Activated CD8-positive, alpha-beta memory T cell treated with anti-CD3 and anti-CD28 coated beads for 48 hours (primary cell): ENCODE data around the gene APP.
"Not testable (repeated sequence)": the region's sequence is repeated elsewhere in the genome, so short reads cannot be mapped to it uniquely, and the experiment has no call there.

Source experiments
- DNase-seq, 3 experiments: peaks; one replicate each; pipeline ENCODE4 v3.0.0-alpha.2; 2020; ENCODE audit warnings: low read depth in 2 of 3, low spot score in 2 of 3

Gene APP

GRCh38 chr21:26099610-26100219 is 70.9 kb downstream of the APP start:
- no peak for DNase-seq

DNA sequence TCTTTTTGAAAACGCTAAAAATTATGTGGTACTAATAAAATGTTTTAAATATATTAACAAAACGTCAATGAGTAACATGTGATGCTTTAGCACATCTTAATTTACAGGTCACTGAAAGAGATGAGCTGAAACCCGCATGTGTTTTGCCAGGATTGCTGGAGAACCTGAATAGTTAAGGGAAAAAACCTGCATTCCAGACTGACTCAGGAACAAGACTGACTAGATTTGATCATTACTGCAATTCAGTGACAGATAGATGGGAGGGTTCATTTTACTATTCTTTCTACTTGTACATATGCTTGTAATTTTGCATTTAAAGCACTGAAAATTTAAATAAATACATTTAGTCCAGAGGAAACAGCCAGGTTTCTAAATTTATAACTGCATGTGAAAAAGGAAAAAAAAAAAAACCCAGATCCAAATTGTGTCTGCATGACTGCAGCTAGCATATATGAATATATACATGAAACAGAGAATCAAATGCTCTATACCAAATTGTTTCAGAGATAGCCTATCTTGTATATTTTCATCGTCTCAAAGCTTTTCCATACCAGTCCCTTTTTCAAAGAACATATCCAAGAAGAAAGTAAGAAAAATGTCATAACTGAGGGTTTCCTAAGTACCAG is 71.7 kb downstream of the APP start:
- DNase-seq = no peak

DNA sequence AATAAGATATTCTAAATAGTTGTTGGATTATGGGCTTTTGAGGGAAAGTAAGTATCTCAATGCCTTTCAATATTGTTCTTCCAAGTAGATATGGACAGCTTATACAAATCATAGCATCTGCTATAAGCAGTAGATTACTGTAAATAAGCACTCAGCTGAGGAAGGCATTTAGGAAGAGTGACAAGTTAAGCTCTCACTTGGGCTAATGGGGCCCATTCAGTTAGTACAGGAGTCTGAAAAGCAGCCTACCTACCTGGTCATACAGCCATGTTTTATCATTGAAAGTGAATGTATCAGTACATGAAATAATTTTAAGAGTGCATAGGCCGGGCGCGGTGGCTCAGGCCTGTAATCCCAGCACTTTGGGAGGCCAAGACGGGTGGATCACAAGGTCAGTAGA is 73.1 kb downstream of the APP start:
- DNase-seq = no peak

GRCh38 chr21:26096494-26097371 is 73.8 kb downstream of the APP start:
- DNase-seq = no peak

GRCh38 chr21:26095131-26095530 is 75.4 kb downstream of the APP start:
- no peak for DNase-seq

DNA sequence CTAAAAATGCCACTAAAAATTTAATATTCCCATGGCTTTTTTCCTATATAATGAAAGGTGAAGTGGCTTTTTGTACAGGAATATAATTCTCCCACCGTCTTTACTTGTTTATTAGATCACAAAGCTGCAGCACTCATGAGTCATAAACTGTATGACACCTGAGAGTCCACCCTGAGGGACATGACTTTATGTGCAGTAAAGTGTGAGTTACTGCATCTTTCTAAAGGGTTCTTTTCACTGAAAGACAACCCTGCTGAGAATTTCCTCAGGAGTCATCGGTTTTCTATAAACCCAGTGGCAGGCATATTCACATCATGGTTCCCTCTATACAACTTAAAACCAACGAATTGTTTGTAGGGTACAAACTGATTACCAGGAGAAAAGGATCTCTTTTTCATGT is 77.4 kb downstream of the APP start:
- DNase-seq = no peak

GRCh38 chr21:26091480-26092018 is 79.0 kb downstream of the APP start:
- DNase-seq = no peak

DNA sequence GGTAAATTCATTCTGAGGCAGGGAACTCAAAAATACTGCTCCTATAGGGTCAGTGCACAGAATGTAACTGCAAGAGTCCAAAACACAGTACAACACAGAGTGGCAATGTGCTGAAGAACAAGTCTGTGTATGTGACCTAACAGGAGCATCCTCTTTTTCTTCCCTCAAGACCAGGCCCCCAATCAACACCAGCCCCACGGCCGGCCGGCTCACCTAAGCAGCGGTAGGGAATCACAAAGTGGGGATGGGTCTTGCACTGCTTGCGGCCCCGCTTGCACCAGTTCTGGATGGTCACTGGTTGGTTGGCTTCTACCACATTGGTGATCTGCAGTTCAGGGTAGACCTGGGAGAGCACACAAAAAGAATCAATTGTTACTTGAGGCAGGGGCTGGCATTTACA is 80.8 kb downstream of the APP start:
- no peak for DNase-seq

GRCh38 chr21:26087223-26087918 is 83.2 kb downstream of the APP start:
- no peak for DNase-seq

- DNase-seq = no peak
Measured at GRCh38 chr21:26085882-26086281, 84.7 kb downstream of the APP start.

DNA sequence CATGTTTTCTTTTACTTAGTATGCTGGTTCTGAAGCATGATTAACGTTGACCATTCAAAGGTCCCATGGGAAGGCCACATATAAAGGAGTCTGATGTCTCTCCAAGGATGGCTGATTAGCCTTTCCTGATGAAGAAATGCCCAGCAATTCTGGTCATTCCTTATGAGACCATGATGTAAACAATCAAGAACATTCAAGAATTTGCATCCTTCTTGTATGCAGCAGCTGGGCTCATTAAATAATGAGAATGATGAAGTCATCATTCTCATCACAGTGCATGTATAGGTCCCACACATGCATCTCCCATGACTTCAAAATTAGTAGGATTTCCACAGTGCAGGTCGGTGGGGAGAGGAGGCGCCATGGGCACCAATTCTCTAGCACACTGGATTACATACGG is 85.4 kb downstream of the APP start:
- DNase-seq = no peak

GRCh38 chr21:26082549-26082948 is 88.0 kb downstream of the APP start:
- no peak for DNase-seq

- DNase-seq = not testable (repeated sequence)
Measured at GRCh38 chr21:26081175-26081760, 89.3 kb downstream of the APP start.

- DNase-seq = no peak
Measured at GRCh38 chr21:26080211-26080610, 90.4 kb downstream of the APP start.

- DNase-seq = no peak
Measured at GRCh38 chr21:26079366-26079765, 91.2 kb downstream of the APP start.

- no peak for DNase-seq
Measured at GRCh38 chr21:26077521-26077920, 93.0 kb downstream of the APP start.

GRCh38 chr21:26072666-26073615 is 97.6 kb downstream of the APP start:
- no peak for DNase-seq

- no peak for DNase-seq
Measured at GRCh38 chr21:26070822-26071425, 99.6 kb downstream of the APP start.

DNA sequence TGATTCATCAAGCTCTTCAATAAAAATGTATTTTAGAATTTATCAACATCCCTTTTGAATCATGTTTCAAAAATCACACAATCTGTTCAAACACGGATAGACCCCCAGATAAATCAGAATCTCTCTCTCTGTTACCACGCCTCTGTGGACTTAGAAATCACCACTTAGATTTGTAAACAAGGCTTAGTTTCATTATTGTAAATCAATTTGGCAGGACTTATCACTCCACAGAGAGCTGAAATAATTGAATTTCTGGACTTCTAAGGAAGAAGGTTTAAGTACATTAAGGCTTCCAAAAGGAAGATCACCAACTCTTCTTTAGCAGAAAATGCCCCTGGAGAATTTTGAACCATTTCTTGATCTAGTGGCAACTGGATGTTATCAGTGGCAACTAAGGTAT is 100.4 kb downstream of the APP start:
- DNase-seq = no peak
